Right lobe of liver (tissue), 6 donors: ENCODE results near the gene SFXN3. TPM values are rescaled to one million over a fixed set of nuclear protein-coding genes. Genes with fewer than 3 reads are reported as not detected.

Experiments
- ATAC-seq, 4 donors: fragments of 200-7000 bp; cut with Tn5 transposase; one replicate each; pipeline ENCODE4 v1.9.1; 2020; ENCODE audit warnings: mild to moderate bottlenecking in 4 of 4, moderate library complexity in 4 of 4
- DNase-seq, 3 donors: peaks; one replicate each; pipeline ENCODE4 v3.0.0-alpha.2; 2020
- H3K27ac ChIP-seq, 3 donors: fragments of 200-600 bp; one replicate each; pipeline ENCODE4 v1.8.0; 2022
- H3K27me3 ChIP-seq, 2 donors: fragments of 200-600 bp; one replicate each; pipeline ENCODE4 v1.8.0; 2022
- H3K36me3 ChIP-seq, 4 donors: fragments of 200-600 bp; sonication (generic) in 1 of 4; one replicate each; pipeline versions ENCODE4 v1.5.1 to v1.8.0; 2017 to 2022; ENCODE audit warnings: control low read depth in 1 of 4
- H3K4me1 ChIP-seq, 4 donors: fragments of 200-600 bp; sonication (generic) in 1 of 4; one replicate each; pipeline versions ENCODE4 v1.5.1 to v1.8.0; 2017 to 2022; ENCODE audit warnings: control low read depth in 1 of 4
- H3K4me3 ChIP-seq, 3 donors: fragments of 200-600 bp; one replicate each; pipeline ENCODE4 v1.8.0; 2022
- H3K9me3 ChIP-seq, 4 donors: fragments of 200-600 bp; sonication (generic) in 1 of 4; one replicate each; pipeline versions ENCODE4 v1.5.1 to v1.8.0; 2017 to 2022; ENCODE audit warnings: control low read depth in 1 of 4
- POLR2A ChIP-seq: fragments of 450-650 bp; IDR thresholded peaks from one replicate; pipeline ENCODE4 v1.6.1; 2017; ENCODE audit warnings: antibody characterized with exemption, mild to moderate bottlenecking
- WGBS: methylation state at CpG from one replicate; pipeline ENCODE4 v1.1.6; 2018; ENCODE audit warnings: low coverage, low lambda C conversion rate; ENCODE audit not compliant: insufficient coverage; ENCODE audit errors: missing lambda C conversion rate; 5-methylcytosine and 5-hydroxymethylcytosine counted together
- intact Hi-C, 2 donors: fragments of 100-400 bp; cut with DNase I; formaldehyde crosslinking; loops; one replicate each; pipeline versions ENCODE4 v1.11.2 to v1.14.1; 2022
- total RNA-seq, 6 experiments: library from RNA; depleted of rRNA in 2 of 6; stranded (reverse); fragments of >200 nt in 2 of 6; fragmentation: NEBNext Ultra II Directional in 3 of 6; extraction: Animal tissue kit (Norgen Biotek cat#: 25700) in 3 of 6; gene quantifications; one replicate each; pipeline versions ENCODE4 v1.1.0 to v1.2.4, GENCODE V29; 2016 to 2023
- TF ChIP-seq, protein P1 (sequence below), 4 donors: fragments of 200-600 bp in 3 of 4; fragments of 450-650 bp in 1 of 4; IDR thresholded peaks; one replicate each; pipeline versions ENCODE4 v1.5.1 to v1.8.0; 2016 to 2022; ENCODE audit warnings: antibody characterized with exemption in 4 of 4, mild to moderate bottlenecking in 2 of 4
- donor health status: DM: no; HTN: yes; CAD: no.
- donor health status: DM: no; HTN: no; CAD: no.
- donor health status: DM: no; HTN: no; CAD: no.
- donor health status: DM: no; HTN: yes; CAD: no.
- donor health status: DM: no; HTN: yes; CAD: no.

Gene SFXN3
- total RNA-seq, 6 experiments from 2014 or later: 4.0 to 17.0 (median 7.6) TPM

DNA sequence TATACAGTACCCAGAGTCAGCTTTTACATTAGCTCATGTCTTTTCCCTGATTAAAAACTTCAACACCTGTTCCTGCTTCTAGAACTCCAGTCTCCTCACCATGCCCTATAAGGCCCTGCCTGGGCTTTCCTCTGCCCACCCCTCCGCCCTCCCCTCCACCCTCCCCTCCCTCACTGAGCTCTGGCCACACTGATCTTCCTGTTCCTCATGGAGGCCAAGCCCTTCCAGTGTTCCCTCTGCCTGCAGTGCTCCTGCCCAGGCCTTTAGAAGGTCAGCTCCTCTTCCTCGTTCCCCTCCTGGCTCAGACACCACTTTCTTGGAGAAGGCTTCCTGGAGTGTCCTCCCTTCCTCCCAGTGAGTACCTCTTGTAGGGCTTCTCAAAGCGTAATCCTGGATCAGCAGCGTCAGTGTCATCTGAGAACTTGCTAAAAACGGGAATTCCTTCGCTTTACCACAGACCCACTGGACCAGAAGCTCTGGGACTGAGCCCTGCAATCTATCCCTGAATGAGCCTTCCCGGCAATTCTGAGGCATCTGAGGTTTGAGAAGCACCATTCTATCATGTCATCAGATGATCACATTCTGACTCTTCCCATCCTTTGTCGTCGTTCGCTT is 3.8 kb upstream of the SFXN3 start:
- H3K27ac ChIP-seq: no peak overlapping the region
- ATAC-seq: no peak
- DNase-seq: no peak
- peaks cover 0 to 12% (median 0%) of the 10 kb centered on the region in 4 donors for H3K4me1 ChIP-seq
- no peaks in the 10 kb centered on the region for H3K9me3 ChIP-seq
- TF ChIP-seq POLR2A: no peak
- TF ChIP-seq, protein P1, sequence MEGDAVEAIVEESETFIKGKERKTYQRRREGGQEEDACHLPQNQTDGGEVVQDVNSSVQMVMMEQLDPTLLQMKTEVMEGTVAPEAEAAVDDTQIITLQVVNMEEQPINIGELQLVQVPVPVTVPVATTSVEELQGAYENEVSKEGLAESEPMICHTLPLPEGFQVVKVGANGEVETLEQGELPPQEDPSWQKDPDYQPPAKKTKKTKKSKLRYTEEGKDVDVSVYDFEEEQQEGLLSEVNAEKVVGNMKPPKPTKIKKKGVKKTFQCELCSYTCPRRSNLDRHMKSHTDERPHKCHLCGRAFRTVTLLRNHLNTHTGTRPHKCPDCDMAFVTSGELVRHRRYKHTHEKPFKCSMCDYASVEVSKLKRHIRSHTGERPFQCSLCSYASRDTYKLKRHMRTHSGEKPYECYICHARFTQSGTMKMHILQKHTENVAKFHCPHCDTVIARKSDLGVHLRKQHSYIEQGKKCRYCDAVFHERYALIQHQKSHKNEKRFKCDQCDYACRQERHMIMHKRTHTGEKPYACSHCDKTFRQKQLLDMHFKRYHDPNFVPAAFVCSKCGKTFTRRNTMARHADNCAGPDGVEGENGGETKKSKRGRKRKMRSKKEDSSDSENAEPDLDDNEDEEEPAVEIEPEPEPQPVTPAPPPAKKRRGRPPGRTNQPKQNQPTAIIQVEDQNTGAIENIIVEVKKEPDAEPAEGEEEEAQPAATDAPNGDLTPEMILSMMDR (IDR thresholded peaks at IDR 0.05): no peak
- no peaks in the 10 kb centered on the region for H3K36me3 ChIP-seq
- intact Hi-C loops: no loop called here
- 69% methylated on average over 10 of the region's 10 CpGs for WGBS
- H3K27me3 ChIP-seq: no peaks in the 10 kb centered on the region
- H3K4me3 ChIP-seq: no peak overlapping the region

DNA sequence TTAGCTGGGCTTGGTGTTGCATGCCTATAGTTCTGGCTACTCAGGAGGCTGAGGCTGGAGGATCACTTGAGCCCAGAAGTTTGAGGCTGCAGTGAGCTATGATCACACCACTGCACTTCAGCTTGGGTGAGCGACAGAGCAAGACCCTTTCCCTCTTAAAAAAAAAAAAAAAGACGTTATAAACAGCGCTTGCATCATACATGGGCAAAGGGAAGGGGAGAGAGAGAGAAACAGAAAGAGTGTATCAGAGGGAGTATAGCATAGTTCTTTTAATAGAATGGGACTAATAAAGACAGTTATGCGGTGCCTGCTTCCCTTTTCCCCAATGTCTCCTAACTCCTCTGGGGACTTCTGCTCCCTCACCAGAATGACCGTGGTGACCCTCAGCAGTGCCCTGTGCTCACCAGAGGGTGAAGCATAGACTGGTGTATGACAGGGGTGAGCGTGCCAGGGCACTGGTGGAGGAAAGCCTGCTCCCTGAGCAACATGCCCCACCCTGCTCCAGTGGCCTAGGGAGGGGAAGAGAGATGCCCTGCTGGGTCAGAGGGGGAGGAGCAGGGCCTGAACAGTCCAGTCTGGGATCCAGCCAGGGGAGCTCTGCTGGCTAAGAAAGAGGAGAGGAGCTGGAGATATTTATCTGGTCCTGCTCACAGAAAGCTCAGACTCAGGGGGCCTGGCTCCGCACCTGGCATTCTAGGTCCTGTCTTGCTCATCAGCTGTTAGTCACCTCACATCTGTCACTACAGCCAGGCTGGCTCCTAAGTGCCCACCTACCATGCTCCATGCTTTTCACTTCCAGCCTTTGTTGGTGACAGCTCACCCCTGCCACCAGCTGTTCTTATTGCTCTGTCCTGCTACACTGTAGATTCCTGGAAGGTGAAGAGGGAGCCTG is 2.3 kb upstream of the SFXN3 start:
- DNase-seq (no peak), ATAC-seq (no peak)
- no peak overlapping the region for H3K4me3 ChIP-seq
- no peaks in the 10 kb centered on the region for H3K36me3 ChIP-seq
- no peaks in the 10 kb centered on the region for H3K27me3 ChIP-seq
- no peaks in the 10 kb centered on the region for H3K9me3 ChIP-seq
- intact Hi-C loops: no loop called here
- WGBS: 40% methylated on average over 3 of the region's 7 CpGs
- TF ChIP-seq, protein P1 (IDR thresholded peaks at IDR 0.05): no peak
- TF ChIP-seq POLR2A: no peak
- H3K27ac ChIP-seq: no peak overlapping the region
- H3K4me1 ChIP-seq: peaks cover 0 to 12% (median 0%) of the 10 kb centered on the region in 4 donors

GRCh38 chr10:101029520-101030295 is 1.3 kb upstream of the SFXN3 start:
- H3K27me3 ChIP-seq: no peaks in the 10 kb centered on the region
- no peak overlapping the region for H3K4me3 ChIP-seq
- 49% methylated on average over 5 of the region's 27 CpGs for WGBS
- TF ChIP-seq, protein P1 (IDR thresholded peaks at IDR 0.05): peak in 1 of 4 donors; percentile 2
- no peak for TF ChIP-seq POLR2A
- DNase-seq: no peak
- no peak overlapping the region for H3K27ac ChIP-seq
- H3K4me1 ChIP-seq: peaks cover 0 to 12% (median 0%) of the 10 kb centered on the region in 4 donors
- H3K36me3 ChIP-seq: no peaks in the 10 kb centered on the region
- no peak for ATAC-seq
- intact Hi-C loops: no loop called here
- H3K9me3 ChIP-seq: no peaks in the 10 kb centered on the region

DNA sequence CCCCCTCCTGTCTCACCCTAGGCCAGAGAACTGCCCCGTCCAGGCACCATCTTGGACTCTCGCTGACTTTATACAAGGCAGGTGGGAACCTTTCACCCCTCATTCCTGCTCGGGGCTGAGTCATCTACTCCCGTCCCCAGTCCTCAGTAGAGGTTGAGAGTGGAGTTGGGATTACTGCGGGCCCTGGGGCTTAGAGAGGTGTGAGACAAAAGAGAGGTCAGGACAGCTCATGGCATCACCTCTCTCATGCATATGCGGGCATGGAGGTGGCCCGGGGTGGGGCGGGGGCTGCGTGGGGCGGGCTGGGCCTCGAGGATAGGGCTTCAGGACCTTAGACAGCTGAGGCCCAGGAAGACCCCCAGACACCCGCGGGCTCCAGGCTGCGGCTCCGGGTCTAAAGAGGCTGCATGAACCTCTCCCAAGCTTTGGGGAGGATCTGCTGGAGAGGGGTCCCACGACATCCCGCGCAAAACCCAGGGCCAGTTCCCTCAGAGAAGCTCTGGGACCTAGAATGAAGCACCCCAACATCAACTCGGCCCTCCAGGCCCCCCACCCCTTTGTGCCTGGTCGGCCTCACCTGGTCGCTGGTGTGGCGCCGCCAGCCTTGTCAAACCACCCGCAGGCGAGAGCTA is 422 bp upstream of the SFXN3 start:
- no peaks in the 10 kb centered on the region for H3K9me3 ChIP-seq
- TF ChIP-seq POLR2A: no peak
- TF ChIP-seq, protein P1 (IDR thresholded peaks at IDR 0.05): no peak
- no peaks in the 10 kb centered on the region for H3K27me3 ChIP-seq
- H3K36me3 ChIP-seq: no peaks in the 10 kb centered on the region
- intact Hi-C loops: no loop called here
- H3K4me3 ChIP-seq: peak overlapping the region; percentile 58 to 78 (median 66)
- ATAC-seq (no peak), DNase-seq (no peak)
- 10% methylated on average over 7 of the region's 25 CpGs for WGBS
- peaks cover 0 to 12% (median 0%) of the 10 kb centered on the region in 4 donors for H3K4me1 ChIP-seq
- no peak overlapping the region for H3K27ac ChIP-seq
